Activated gamma-delta T cell treated with Interleukin-2 at 50 U/mL for 16 hours (primary cell): ENCODE data around the gene HEMGN.

Experiments used
- DNase-seq: peaks from one replicate; pipeline ENCODE4 v3.0.0-alpha.2; 2020

HEMGN gene

DNA sequence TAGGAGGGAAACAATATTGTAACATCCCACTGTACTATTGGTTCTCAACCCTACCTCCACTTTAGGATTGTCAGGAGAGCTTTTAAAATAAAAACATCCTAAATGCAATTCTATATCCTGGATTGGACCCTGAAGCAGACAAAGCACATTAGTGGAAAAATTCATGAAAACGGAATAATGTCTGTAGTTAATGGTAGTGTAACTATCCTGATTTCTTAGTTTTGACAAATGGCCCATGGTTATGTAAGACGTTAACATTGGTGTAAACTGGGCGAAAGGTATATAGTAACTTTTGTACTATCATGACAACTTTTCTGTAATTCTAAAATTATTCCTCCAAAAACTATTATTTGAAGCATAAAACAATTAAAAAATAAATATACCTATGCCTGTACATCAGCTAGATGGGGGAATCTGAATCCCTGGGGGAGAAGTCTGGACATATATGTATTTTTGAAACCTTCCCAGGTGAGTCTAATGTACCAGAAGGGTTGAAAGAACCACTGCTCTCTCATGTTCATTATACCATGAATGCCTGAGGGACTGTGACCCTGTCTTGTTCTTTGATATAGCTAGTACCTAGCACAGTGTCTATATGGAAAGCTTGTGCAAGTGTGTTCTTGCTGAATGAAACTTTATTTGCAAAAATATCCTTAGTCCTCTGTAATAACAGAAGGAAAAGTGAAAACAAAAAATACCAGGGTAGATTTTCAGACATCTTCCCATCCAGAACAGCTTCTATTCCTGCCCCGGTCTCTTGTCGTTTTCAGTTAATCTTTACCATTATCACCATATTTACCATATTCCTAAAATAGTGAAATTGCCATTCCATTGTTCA is 12.3 kb downstream of the HEMGN start:
- DNase-seq, result no peak

DNA sequence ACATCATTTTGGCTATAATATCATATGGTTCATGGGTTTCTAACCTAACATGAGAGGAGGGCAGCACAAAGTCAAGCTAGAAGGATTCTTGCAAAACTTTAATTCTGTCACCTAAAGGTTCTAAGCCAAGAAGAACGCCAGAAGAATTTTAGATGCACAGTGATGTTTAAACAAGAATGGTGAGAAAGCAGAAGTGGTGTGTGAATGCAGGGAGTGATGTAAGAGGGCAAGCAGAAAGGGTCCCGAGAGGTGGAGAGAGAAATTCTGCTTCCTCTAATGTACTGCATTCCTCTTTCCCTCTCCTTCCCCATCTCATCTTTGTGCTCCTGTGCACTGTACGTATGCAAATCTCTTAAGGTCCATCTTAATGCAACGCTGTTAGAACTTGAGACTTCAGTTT is 13.6 kb downstream of the HEMGN start:
- DNase-seq, result no peak

DNA sequence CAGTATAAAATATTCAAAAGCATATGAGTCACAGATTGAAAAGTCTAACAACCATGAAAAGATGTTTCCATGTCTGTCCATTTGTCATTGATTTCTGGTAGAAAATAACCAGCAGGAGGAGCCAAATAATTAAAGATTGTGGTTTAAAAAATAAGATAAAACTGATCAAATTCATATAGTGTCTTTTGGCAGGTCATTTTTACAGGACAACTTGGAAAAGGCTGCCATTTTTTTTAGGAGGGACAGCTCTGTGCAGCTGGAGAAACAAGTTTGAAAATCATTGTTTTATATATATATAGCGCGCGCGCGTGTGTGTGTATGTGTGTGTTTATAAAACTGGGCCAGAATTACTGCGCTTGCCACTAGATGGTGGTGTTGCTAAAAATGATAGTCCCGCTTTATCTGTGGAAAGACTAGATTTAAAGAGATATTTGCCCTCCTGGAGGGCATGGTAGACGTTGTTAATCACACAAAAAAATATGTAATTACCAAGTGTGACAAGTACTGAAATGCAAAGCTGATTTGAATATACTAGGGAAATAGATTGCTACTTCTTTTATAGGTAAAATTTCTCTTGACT is 14.4 kb downstream of the HEMGN start:
- peak; percentile 73 for DNase-seq

DNA sequence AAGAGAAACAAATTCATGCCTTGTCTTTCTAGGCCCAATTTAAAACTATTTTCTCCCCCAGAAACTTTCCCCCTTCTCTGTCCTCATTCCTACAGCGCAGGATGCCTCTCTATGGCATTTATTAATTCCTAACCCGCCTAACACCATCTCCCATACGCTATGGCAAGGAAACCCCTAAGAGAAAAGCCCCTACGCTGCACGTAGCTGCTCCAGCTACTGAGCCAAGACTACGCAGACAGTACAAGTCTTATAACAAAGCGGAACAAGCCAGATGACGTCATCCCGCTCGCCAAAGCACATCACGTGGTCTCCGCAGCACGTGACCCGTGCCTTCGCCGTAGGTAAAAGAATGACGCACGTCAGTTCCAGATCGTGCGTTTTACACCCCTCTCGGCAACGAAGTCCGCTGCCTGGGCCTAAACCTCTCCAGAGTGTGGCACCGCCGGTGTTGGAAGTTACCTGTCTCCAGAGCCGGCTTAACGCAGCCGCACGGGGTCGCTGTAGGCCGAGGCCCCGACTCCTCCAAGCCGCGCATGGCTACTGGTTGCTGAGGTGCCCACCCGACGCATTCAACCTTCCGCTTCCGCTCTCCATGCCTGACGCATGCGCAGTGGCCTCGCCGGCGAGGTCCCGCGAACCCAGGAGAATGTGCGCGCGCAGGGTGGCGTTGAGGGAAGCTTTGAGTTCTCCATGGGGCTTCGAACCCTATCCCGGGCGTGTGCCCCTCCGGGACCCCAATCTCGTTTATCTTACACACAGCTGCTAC is 15.8 kb downstream of the HEMGN start, which contains the start of gene TRMO:
TSS of gene TRMO (minus strand) at position 542 of the 766 bp plus-strand sequence. CDS start at position 535, 7 bp downstream.
- DNase-seq, result peak; percentile 98

DNA sequence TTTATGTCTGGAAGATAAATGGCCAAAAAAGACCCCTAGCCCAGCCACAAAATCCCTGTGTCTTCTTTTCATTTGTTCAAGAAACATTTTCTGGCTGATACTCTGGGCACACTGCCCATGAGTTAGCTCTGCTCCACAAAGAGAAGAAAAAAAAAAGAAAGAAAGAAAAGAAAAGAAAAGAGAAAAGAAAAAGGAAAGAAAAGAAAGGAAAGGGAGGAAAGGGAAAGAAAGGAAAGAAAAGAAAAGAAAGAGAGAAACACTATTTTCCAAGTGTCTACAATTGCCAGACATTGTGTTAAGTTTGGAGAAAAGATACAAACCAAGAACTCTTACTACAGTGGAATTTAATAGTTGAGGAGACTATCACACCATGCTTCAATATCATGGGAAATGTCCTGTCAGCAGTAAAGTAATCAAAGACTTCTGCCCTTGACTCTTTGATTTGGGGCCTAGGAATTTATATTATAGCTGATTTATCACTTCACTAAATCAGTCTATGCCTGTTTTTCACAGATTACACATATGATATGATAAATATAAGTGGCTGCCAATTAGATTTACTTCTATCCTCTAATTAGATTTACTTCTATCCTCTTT is 18.7 kb downstream of the HEMGN start:
- no peak for DNase-seq

DNA sequence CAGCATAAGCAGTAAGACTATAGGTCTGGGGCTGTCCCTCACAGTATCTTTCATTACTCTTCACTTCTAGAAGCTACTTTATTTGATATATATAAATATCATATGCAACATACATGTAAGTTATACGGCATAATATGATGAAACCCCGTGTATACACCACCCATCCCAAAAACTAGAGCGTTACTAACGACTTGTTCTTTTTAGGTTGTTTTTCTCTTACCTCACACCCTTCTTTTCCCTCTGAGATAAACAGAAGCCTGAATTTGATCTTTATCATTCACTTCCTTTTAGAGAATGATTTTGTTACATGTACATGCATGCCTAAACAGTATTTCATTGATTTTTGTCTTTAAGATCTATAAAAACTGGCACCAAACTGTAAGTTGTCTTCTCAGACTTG is 19.4 kb downstream of the HEMGN start:
- DNase-seq, result no peak

DNA sequence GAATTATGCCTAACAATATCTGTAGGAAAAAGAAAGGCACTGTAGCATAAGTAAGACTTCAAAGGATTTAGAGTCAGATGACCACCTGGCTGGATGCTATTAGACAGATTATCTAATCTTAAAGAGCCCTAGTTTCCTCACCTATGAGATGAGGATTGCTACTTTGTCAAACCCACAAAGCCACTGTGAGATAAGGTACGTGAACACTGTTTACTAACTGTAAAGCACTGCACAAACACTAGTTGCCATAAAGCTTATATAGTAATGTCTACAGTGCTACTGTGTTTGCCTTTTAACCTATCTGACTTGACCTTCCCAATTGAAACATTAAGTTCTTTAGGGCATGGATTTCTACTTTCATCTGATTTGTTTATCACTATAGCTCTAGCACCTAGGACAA is 26.0 kb downstream of the HEMGN start:
- DNase-seq, result no peak

DNA sequence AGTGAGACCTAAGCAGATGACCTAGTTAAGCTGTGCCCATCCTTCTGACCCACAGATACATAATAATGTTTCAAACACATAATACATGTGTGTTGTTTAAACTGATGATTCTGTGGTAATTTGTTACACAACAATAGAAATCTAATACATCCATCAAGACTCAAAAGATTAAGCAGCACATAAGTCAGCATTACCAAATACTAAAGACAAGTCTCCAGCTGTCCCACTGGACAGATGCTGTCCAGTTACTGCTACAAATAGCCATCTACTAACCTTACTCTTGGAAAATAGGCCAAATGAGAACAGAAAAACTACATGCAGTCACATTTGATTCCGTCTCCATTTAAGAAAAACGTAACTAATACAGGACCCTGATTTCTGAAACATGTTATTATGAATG is 26.4 kb downstream of the HEMGN start:
- no peak for DNase-seq

DNA sequence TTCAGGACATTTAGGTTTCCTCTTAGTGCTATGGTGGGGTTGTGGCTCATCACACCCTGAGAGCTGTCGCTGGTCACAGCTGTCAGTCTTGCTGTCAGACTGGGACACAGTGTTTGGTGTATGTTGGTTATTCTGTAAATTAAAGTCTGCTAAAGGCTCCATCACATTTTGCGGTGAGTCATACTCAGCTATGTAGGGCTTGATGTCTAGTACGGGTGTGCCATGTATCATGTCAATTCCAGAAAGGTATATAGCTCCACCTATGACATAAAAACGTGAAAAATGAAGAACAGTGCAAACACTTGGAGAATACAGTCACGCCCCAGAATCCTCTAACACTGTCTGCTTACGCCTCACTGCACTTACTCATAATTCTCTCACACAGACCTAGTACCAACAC is 27.6 kb downstream of the HEMGN start:
- peak; percentile 34 for DNase-seq

DNA sequence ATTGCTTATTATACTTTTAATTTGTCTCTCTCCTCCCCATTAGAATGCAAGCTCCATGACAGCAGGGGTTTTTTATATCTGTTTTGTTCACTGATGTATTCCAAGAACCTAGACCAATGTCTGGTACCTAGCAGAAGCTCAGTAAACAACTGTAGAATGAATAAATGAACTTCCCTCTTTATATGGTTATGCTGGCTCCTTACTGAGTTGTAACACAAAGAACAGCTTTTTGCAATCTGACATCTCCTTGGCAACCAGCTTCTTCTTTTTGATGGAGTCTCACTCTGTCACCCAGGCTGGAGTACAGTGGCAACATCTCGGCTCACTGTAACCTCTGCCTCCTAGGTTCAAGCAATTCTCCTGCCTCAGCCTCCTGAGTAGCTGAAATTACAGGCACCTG is 29.3 kb downstream of the HEMGN start:
- DNase-seq, result no peak

DNA sequence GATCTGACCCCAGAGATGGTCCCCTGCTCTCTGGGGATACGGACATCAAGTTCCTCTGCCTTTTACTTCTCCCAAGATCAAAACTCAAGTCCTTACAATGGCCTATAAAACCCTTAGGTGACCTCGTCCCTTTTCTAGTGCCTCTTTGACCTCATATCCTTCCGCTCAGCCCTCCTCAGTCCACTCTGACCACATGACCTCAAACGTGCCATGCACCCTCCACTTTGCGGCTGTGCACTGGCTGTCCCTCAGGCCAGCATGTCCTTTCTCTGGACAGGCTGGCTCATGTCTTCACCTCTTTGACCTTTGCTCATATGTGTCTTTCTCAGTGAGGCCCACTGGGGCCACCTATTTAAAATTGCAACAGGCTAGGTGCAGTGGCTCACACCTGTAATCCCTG is 30.3 kb downstream of the HEMGN start:
- no peak for DNase-seq

DNA sequence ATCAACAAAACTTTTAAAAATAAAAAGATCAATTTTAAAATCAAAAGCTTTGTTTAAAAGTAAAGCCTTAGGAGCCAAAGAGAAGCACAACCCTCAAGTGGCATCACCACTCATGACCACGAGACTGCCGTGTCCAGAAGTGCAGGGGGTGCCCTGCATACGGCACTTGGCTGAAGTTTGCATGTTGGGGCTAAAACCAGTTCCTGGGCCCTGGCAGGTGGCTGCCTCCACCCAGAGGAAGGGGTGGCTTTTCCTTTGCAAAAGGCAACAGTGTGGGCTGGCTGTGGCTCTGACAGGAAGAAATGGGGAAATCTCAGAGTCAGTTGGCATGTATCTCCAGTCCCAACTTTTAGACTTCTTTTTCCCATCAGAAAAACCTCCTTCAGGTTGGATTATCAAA is 30.9 kb downstream of the HEMGN start:
- no peak for DNase-seq

DNA sequence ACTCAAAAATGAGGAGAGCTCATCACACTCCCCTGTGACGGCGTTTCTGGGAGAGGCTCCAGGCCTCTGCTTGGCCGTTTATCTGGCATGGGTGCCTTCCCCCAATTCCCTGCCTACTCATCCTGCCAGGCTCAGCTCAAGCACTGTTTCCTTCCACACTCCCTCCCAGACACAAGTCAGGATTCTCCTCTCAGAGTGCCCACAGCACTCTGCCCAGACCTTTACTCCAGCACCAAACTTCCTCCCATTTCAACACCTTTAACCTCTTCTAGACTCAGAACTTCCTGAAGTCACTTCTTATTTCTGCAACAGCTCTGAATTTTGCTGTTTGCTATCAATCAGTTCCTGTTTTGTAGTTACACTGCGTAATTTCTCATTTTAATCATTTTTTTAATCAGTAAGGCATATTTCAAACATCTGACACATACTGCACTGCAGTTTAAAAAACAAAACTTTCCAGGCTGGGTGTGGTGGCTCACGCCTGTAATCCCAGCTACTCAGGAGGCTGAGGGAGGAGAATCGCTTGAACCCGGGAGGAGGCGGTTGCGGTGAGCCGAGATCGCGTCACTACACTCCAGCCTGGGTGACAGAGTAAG is 31.6 kb downstream of the HEMGN start:
- DNase-seq, result peak; percentile 24

DNA sequence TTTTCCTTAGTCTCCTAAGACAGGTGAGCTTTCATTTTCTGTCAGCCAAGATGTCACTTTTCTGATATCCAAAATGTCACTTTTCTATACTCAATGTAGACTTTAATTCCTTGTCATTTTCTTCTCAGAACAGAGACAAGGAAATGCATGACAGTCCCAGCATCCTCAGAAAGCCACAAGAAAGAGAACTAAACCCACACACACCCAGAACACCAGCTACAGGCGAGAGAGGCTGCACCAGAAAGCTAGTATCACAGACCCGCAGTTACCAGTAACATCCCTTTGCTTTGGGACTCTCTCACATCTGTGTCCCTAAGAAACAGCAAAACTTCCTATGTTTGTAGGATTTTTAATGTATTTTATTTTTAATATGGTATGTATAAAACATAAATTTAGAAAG is 32.7 kb downstream of the HEMGN start:
- peak; percentile 54 for DNase-seq

DNA sequence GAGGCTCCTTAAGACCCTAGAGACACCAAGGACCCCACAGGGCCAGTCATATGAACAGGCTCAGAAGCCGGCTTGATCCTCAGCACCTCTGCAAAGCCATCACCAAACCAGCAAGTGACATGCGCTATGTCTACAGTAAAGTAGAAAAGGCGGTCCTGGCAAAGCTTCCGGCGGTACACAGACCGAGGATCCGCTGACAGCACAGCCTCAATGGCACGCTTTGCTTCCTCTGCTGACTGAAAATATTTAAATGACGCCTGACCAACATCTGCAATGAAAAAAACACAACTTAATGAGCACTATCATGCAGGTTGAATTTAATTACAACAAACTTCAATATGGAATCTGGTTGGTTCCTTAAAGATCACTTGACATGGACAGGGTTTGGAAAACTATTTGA is 33.2 kb downstream of the HEMGN start:
- peak; percentile 36 for DNase-seq

DNA sequence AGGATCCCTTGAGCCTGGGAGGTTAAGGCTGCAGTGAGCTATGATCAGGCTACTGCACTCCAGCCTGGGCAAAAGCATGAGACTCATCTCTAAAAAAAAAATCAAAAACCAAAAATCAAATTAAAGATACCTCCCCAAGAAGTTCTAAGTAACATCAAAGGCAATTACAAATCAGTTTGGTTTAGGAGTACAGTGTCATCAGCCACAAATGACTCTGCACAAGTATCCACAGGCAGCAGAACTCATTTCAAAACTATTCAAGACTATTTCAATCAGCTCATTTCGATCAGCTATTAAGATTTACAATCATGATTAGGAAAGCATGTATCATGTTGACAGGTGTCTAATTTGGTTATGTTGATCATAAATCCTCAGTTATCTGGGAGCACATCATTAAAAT is 34.8 kb downstream of the HEMGN start:
- no peak for DNase-seq

DNA sequence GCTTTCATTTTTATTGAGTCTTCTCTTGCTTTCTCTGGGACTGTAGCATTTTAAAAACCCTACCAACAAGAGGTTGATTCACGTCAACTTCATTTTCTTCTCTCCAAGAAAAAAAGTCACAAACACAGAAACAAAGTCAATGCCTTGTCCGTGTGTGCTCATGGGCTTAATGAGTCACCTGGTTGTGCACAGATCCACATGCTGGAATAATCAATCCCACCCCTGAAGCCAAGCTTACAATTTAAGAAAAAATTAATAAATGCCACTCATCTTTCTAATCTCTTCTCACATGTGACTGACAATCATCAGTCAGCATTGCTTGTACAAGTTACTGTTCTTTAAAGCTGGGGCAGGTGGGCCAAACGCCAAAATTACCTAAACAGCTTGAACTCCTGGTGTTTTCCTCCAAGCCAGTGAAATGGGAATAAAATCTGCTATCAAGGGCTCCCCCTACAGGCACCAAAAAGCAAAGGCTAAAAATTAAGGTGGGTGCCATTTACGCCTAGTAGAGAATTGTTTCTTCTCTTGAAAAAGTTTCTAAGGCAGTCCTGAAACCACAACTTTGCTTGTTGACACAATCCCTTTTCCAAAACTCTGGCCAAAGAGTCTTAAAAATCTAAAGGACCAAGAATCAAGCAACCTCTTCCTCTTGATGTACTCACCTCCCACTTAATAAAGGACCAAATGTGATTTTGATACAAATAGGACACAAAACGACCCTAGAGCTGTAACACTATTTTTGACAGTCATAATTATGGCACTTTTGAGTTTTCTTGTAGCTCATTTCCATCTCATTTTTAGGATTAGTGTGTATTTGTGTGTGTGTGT is 37.0 kb downstream of the HEMGN start:
- DNase-seq, result peak; percentile 21

DNA sequence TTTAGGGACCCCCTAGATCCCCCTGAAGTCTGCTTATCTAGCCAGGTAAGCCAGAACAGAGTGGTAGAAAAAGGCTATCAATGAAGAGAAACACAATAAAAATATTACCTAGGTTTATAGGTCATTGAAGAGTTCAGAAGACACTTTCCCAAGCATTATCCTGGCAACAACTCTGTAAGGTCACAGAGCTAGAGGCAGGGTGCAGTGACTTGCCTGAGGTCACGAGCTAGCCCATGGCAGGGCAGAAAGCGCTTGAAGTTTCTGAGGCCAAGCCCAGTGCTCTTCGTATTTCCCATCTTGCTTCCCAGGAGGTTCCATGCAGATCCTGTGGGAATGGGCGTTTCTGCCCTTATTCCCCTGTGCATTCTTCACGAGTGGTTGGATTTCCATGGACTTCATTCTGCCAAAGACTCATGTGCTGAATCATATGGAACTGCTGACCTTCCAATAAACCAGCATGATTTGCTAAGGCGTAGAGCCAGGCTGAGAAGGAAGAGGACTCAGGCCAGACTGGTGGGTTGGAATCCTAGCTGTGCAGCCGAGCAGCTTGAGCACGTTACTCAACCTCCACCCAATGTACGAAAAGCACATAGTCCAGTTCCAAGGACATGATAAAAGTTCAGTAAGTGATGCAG is 37.8 kb downstream of the HEMGN start:
- DNase-seq, result no peak

DNA sequence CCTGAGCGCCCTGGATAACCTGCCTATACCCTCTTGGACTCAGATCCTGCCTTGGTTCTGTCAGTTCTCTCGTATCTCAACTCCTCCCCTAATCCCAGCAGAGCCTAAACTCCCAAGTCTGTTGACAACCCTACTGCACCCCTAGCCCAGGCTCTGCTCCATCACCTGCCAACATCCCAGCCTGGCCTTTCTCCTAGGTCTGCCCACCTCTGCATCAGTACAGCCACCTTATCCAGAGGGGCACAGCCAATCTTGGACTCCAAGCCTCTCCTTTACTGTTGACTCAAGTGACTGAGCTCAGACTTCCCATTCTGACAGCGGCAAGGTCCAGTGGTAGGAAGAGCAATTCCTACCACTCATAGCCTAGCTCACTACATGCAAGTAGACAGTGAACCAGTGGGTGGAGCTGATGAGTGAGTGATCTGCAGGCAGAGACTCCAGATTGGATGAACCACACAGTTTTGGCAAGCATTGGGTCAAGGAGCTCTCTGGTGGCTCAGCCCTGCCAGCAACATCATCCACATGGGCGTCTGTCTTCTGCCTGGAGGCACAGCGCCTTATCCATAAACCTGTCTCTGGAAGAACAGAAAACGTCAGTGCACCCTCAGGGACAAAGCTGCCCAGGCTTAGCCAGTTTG is 42.2 kb downstream of the HEMGN start:
- no peak for DNase-seq

DNA sequence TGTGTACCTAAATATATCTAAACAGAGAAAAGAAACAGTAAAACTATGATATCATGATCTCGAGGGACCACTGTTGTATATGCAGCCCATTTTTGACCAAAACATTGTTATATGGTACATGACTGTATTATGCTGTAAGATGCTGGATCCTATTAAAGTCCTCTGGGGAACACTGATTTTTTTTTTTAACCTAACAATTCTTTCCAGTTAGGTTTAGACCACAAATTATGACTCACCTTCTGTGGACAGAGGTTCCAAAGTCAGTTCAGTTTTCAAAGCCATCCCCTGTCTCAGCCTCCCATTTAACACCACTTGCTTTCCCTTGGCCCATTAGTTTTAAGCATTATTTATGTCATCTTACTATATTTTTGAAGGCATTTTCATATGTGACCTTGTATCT is 42.8 kb downstream of the HEMGN start:
- DNase-seq, result no peak

DNA sequence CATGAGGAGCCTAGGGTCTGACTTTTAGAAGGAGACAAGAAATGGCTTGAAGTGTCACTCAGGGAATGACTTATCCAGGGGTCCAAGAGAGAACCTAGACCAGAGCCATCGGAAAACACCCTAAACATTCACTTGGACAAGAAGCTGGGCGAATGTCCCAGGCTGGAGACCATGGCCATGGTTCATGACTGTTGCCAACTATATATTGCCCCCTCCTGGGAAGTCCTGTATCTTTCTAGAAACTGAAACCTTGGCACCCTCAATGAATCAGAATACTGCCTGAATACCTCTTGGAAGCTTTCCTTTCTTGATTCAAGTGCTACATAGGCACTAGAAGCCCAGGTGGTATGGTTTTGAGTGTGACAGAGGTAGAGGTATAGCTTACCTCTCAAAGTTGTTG is 45.6 kb downstream of the HEMGN start:
- DNase-seq, result no peak
